CD4-positive, alpha-beta T cell (primary cell): ENCODE measurements around the gene PTGES2. TPM values are rescaled to one million over a fixed set of nuclear protein-coding genes. Genes with fewer than 3 reads are reported as not detected.
A peak's percentile ranks its signal among the peaks of the same experiment; 100 is the strongest.
"Not testable (repeated sequence)": the region's sequence is repeated elsewhere in the genome, so short reads cannot be mapped to it uniquely, and the experiment has no call there.

Experiments
- ATAC-seq: fragments of 200-7000 bp; cut with Tn5 transposase; one replicate; pipeline ENCODE4 v1.10.0; 2022; ENCODE audit warnings: mild to moderate bottlenecking; ENCODE audit not compliant: poor library complexity
- CTCF ChIA-PET: fragments of 350-600 bp; sonication (Branson Sonifier 250); formaldehyde crosslinking; loops from one replicate; lab custom pipeline; 2021; ENCODE audit warnings: antibody characterized with exemption, inconsistent platforms; lab: Charles Lee
- POLR2A ChIA-PET: fragments of 350-600 bp; sonication (Branson Sonifier 250); formaldehyde crosslinking; loops from one replicate; lab custom pipeline; 2021; ENCODE audit warnings: antibody characterized with exemption, inconsistent platforms; lab: Charles Lee
- DNase-seq, 14 experiments: peaks; one replicate each; pipeline ENCODE4 v3.0.0-alpha.2; 2013 to 2020; ENCODE audit warnings: mixed read lengths in 2 of 14
- H3K27ac ChIP-seq, 2 donors: one replicate each; pipeline versions ENCODE4 v1.5.1 to v1.7.0; 2013; ENCODE audit warnings: low read length in 2 of 2, low read depth in 1 of 2, mild to moderate bottlenecking in 1 of 2
- H3K27me3 ChIP-seq, 2 experiments: 1 replicate in 1 of 2; 2 replicates in 1 of 2; pipeline versions ENCODE4 v1.6.1 to v1.7.0; 2013; ENCODE audit warnings: low read length in 2 of 2, control low read depth in 1 of 2, mild to moderate bottlenecking in 1 of 2, moderate library complexity in 1 of 2; ENCODE audit not compliant: insufficient read depth in 2 of 2, control insufficient read depth in 1 of 2
- H3K36me3 ChIP-seq: one replicate; pipeline ENCODE4 v1.6.1; 2013; ENCODE audit warnings: low read length, control low read depth; ENCODE audit not compliant: insufficient read depth
- H3K4me1 ChIP-seq: one replicate; pipeline ENCODE4 v1.6.1; 2013; ENCODE audit warnings: low read length, control low read depth; ENCODE audit not compliant: insufficient read depth
- H3K4me3 ChIP-seq: one replicate; pipeline ENCODE4 v1.5.1; 2013; ENCODE audit warnings: mild to moderate bottlenecking, low read length, moderate library complexity
- H3K9me3 ChIP-seq, 2 experiments: 1 replicate in 1 of 2; 2 replicates in 1 of 2; pipeline versions ENCODE4 v1.6.1 to v1.7.0; 2013; ENCODE audit warnings: low read length in 2 of 2, mild to moderate bottlenecking in 2 of 2, control low read depth in 1 of 2, moderate library complexity in 1 of 2; ENCODE audit not compliant: control insufficient read depth in 1 of 2, insufficient read depth in 1 of 2
- H3K27ac Mint-ChIP-seq: one replicate; pipeline ENCODE4 v1.8.0; 2020; ENCODE audit warnings: mixed read lengths
- H3K27me3 Mint-ChIP-seq: one replicate; pipeline ENCODE4 v1.8.0; 2021; ENCODE audit warnings: mixed read lengths
- H3K36me3 Mint-ChIP-seq: one replicate; pipeline ENCODE4 v1.8.0; 2021; ENCODE audit warnings: low read depth, mixed read lengths
- H3K4me1 Mint-ChIP-seq: one replicate; pipeline ENCODE4 v1.8.0; 2021; ENCODE audit warnings: low read depth, mixed read lengths
- H3K4me3 Mint-ChIP-seq: one replicate; pipeline ENCODE4 v1.8.0; 2020; ENCODE audit warnings: mild to moderate bottlenecking, mixed read lengths
- H3K9me3 Mint-ChIP-seq: one replicate; pipeline ENCODE4 v1.8.0; 2020; ENCODE audit warnings: mixed read lengths
- CTCF ChIP-seq: fragments of 200-600 bp; IDR thresholded peaks from one replicate; pipeline ENCODE4 v1.8.0; 2022; ENCODE audit warnings: antibody characterized with exemption, mild to moderate bottlenecking
- intact Hi-C, 2 experiments: fragments of 100-400 bp; cut with DNase I in 1 of 2; cut with micrococcal nuclease in 1 of 2; formaldehyde crosslinking; loops; one replicate each; pipeline versions ENCODE4 v1.15.1 to v1.9.0; 2023 to 2025; cut with DNase I, micrococcal nuclease
- total RNA-seq, 174 experiments: library from RNA in 2 of 174; stranded (reverse) in 2 of 174; gene quantifications; one replicate each; pipeline ENCODE4 v1.2.3 and lab custom pipeline; 2021 to 2026

Gene PTGES2
- total RNA-seq, 2 experiments from 2014 or later, result 43.7 to 43.8 TPM

GRCh38 chr9:128130651-128131050, 3.1 kb upstream of the PTGES2 start:
- Mint-ChIP-seq H3K36me3 (peaks cover 13% of the 10 kb centered on the region), H3K4me1 (peaks cover 33% of the 10 kb centered on the region)
- H3K27ac ChIP-seq, H3K9me3 ChIP-seq, H3K4me3 ChIP-seq, H3K4me3 Mint-ChIP-seq, H3K27me3 ChIP-seq, H3K27ac Mint-ChIP-seq, ATAC-seq, DNase-seq, H3K36me3 ChIP-seq, intact Hi-C loops, H3K9me3 Mint-ChIP-seq, POLR2A ChIA-PET, H3K27me3 Mint-ChIP-seq: not testable (repeated sequence)
- CTCF ChIA-PET, result interaction anchor here (1.4 kb wide), 1 partner anchor 13 kb away, joined by 3 read pairs; no protein-coding TSS in a partner anchor
- peaks cover 32% of the 10 kb centered on the region for H3K4me1 ChIP-seq

GRCh38 chr9:128129976-128130590, 2.6 kb upstream of the PTGES2 start:
- H3K36me3 ChIP-seq, H3K27me3 ChIP-seq, ATAC-seq, H3K27ac ChIP-seq, H3K9me3 Mint-ChIP-seq, H3K27me3 Mint-ChIP-seq, H3K9me3 ChIP-seq, H3K4me3 ChIP-seq: not testable (repeated sequence)
- H3K4me1 ChIP-seq, result peaks cover 37% of the 10 kb centered on the region
- ChIA-PET POLR2A (interaction anchor here (3.6 kb wide), 1 partner anchor 29 kb away, joined by 29 read pairs; the partner anchor contains the start of gene BBLN), CTCF (interaction anchor here (1.4 kb wide), 1 partner anchor 12 kb away, joined by 3 read pairs; no protein-coding TSS in a partner anchor)
- peak in 9 of 14 experiments; percentile 16 to 57 (median 42) for DNase-seq
- TF ChIP-seq CTCF, result peak; percentile 57
- intact Hi-C loops, result loop anchor here in 1 of 2 experiments (2.0 to 10.0 kb wide), 3 partner anchors 195 to 327 kb away; partner anchors contain the start of genes COQ4, FPGS, SLC27A4 and TRUB2
- H3K4me3 Mint-ChIP-seq, result peak overlapping the region; percentile 100
- H3K4me1 Mint-ChIP-seq, result peaks cover 37% of the 10 kb centered on the region
- peaks cover 13% of the 10 kb centered on the region for H3K36me3 Mint-ChIP-seq
- H3K27ac Mint-ChIP-seq, result peak overlapping the region; percentile 100

GRCh38 chr9:128128836-128129590, 1.5 kb upstream of the PTGES2 start:
- Histone ChIP-seq H3K4me1 (peaks cover 44% of the 10 kb centered on the region), H3K27me3 (no peaks in the 10 kb centered on the region), H3K4me3 (peak overlapping the region; percentile 99), H3K27ac (peak overlapping the region in 1 of 2 donors; percentile 94), H3K36me3 (peaks cover 6% of the 10 kb centered on the region), H3K9me3 (no peaks in the 10 kb centered on the region)
- ChIA-PET CTCF (interaction anchor here (0.6 to 1.7 kb wide), 4 partner anchors 11 to 890 kb away, joined by 3 to 10 read pairs (median 4); partner anchors contain the start of gene BBLN), POLR2A (interaction anchor here (0.6 to 3.6 kb wide), 11 partner anchors 12 to 394 kb away, joined by 3 to 29 read pairs (median 3); partner anchors contain the start of genes BBLN, CIZ1, GOLGA2 and NAIF1)
- H3K4me1 Mint-ChIP-seq, result peaks cover 42% of the 10 kb centered on the region
- peak overlapping the region; percentile 100 for H3K27ac Mint-ChIP-seq
- no peak for TF ChIP-seq CTCF
- peaks cover 13% of the 10 kb centered on the region for H3K36me3 Mint-ChIP-seq
- intact Hi-C loops, result loop anchor here (1.0 to 10.0 kb wide), 5 partner anchors 31 to 326 kb away; partner anchors contain the start of genes BBLN (in 2 of the 2), CIZ1 (in 1 of the 2), COQ4 (in 1 of the 2) and FPGS (in 1 of the 2)
- no peaks in the 10 kb centered on the region for H3K9me3 Mint-ChIP-seq
- DNase-seq (peak in 2 of 14 experiments; percentile 24 to 53), ATAC-seq (no peak)
- H3K27me3 Mint-ChIP-seq, result peaks cover 3% of the 10 kb centered on the region
- peak overlapping the region; percentile 100 for H3K4me3 Mint-ChIP-seq
